Rectal smooth muscle tissue (tissue), 1 donor: ENCODE measurements around the gene ACTR10.

Experiments
- H3K27ac ChIP-seq: one replicate; pipeline ENCODE4 v1.7.0; 2013; ENCODE audit warnings: low read depth, low read length, inconsistent platforms
- H3K27me3 ChIP-seq: one replicate; pipeline ENCODE4 v1.7.0; 2013; ENCODE audit warnings: low read length; ENCODE audit not compliant: control insufficient read depth, insufficient read depth
- H3K36me3 ChIP-seq: one replicate; pipeline ENCODE4 v1.7.0; 2013; ENCODE audit warnings: low read length; ENCODE audit not compliant: control insufficient read depth, insufficient read depth
- H3K4me1 ChIP-seq: one replicate; pipeline ENCODE4 v1.7.0; 2013; ENCODE audit warnings: low read length; ENCODE audit not compliant: control insufficient read depth, insufficient read depth
- H3K4me3 ChIP-seq: one replicate; pipeline ENCODE4 v1.7.0; 2013; ENCODE audit warnings: low read length
- H3K9ac ChIP-seq: one replicate; pipeline ENCODE4 v1.7.0; 2013; ENCODE audit warnings: low read length

The ACTR10 gene

GRCh38 chr14:58199726-58200479 lies at the start of gene ACTR10:
Gene ACTR10 (plus strand): TSS chr14:58200149. CDS start chr14:58200218, 69 bp downstream.
- H3K4me3 ChIP-seq: peak within 1 kb of the TSS; percentile 95
- H3K4me1 ChIP-seq: peaks cover 9% of the 10 kb centered on the region
- H3K9ac ChIP-seq: peak within 1 kb of the TSS; percentile 96
- H3K27ac ChIP-seq: peak within 1 kb of the TSS; percentile 97
- no peaks in the 10 kb centered on the region for H3K36me3 ChIP-seq
- no peaks in the 10 kb centered on the region for H3K27me3 ChIP-seq

GRCh38 chr14:58150243-58150805 lies 49.6 kb upstream of the ACTR10 start:
- Histone ChIP-seq H3K9ac (no peak overlapping the region), H3K4me3 (no peak overlapping the region), H3K4me1 (no peaks in the 10 kb centered on the region), H3K27ac (no peak overlapping the region), H3K27me3 (no peaks in the 10 kb centered on the region), H3K36me3 (no peaks in the 10 kb centered on the region)

- Histone ChIP-seq H3K4me1 (no peaks in the 10 kb centered on the region), H3K4me3 (peak overlapping the region; percentile 87), H3K9ac (no peak overlapping the region), H3K36me3 (no peaks in the 10 kb centered on the region), H3K27me3 (no peaks in the 10 kb centered on the region), H3K27ac (peak overlapping the region; percentile 38)
These were observed 48.6 kb upstream of the ACTR10 start for GRCh38 chr14:58151133-58152013.

- Histone ChIP-seq H3K9ac (peak within 1 kb of the TSS; percentile 57), H3K36me3 (no peaks in the 10 kb centered on the region), H3K4me3 (peak within 1 kb of the TSS; percentile 87), H3K27me3 (no peaks in the 10 kb centered on the region), H3K27ac (peak within 1 kb of the TSS; percentile 38), H3K4me1 (no peaks in the 10 kb centered on the region)
These were observed 47.7 kb upstream of the ACTR10 start, which contains the start of gene ARMH4 for GRCh38 chr14:58152014-58152857. Gene ARMH4 (minus strand): TSS chr14:58152213. CDS start chr14:58139358, 12,855 bp downstream.

GRCh38 chr14:58160561-58160960 lies 39.4 kb upstream of the ACTR10 start:
- no peaks in the 10 kb centered on the region for H3K36me3 ChIP-seq
- no peak overlapping the region for H3K27ac ChIP-seq
- H3K9ac ChIP-seq: no peak overlapping the region
- no peak overlapping the region for H3K4me3 ChIP-seq
- no peaks in the 10 kb centered on the region for H3K4me1 ChIP-seq
- no peaks in the 10 kb centered on the region for H3K27me3 ChIP-seq

GRCh38 chr14:58166005-58166983 lies 33.7 kb upstream of the ACTR10 start:
- Histone ChIP-seq H3K4me1 (no peaks in the 10 kb centered on the region), H3K4me3 (no peak overlapping the region), H3K36me3 (no peaks in the 10 kb centered on the region), H3K27ac (no peak overlapping the region), H3K27me3 (no peaks in the 10 kb centered on the region), H3K9ac (no peak overlapping the region)

GRCh38 chr14:58167057-58167456 lies 32.9 kb upstream of the ACTR10 start:
- no peaks in the 10 kb centered on the region for H3K27me3 ChIP-seq
- H3K4me3 ChIP-seq: no peak overlapping the region
- no peaks in the 10 kb centered on the region for H3K36me3 ChIP-seq
- H3K27ac ChIP-seq: no peak overlapping the region
- H3K4me1 ChIP-seq: no peaks in the 10 kb centered on the region
- H3K9ac ChIP-seq: no peak overlapping the region

GRCh38 chr14:58167891-58168290 lies 32.1 kb upstream of the ACTR10 start:
- Histone ChIP-seq H3K36me3 (no peaks in the 10 kb centered on the region), H3K27ac (no peak overlapping the region), H3K4me3 (no peak overlapping the region), H3K4me1 (no peaks in the 10 kb centered on the region), H3K27me3 (no peaks in the 10 kb centered on the region), H3K9ac (no peak overlapping the region)

GRCh38 chr14:58171090-58171489 lies 28.9 kb upstream of the ACTR10 start:
- Histone ChIP-seq H3K9ac (no peak overlapping the region), H3K36me3 (no peaks in the 10 kb centered on the region), H3K4me3 (no peak overlapping the region), H3K4me1 (no peaks in the 10 kb centered on the region), H3K27me3 (no peaks in the 10 kb centered on the region), H3K27ac (no peak overlapping the region)

- Histone ChIP-seq H3K4me1 (no peaks in the 10 kb centered on the region), H3K9ac (no peak overlapping the region), H3K27ac (no peak overlapping the region), H3K4me3 (no peak overlapping the region), H3K27me3 (no peaks in the 10 kb centered on the region), H3K36me3 (no peaks in the 10 kb centered on the region)
These were observed 22.8 kb upstream of the ACTR10 start for GRCh38 chr14:58177125-58177524.

- Histone ChIP-seq H3K4me1 (no peaks in the 10 kb centered on the region), H3K27me3 (no peaks in the 10 kb centered on the region), H3K27ac (no peak overlapping the region), H3K9ac (no peak overlapping the region), H3K36me3 (no peaks in the 10 kb centered on the region), H3K4me3 (no peak overlapping the region)
These were observed 10.8 kb upstream of the ACTR10 start for GRCh38 chr14:58189176-58189575.
